Endodermal cell (in vitro differentiated cells): ENCODE results near the gene ADCY10. TPM values are rescaled to one million over a fixed set of nuclear protein-coding genes. Genes with fewer than 3 reads are reported as not detected.
A peak's percentile ranks its signal among the peaks of the same experiment; 100 is the strongest.

ENCODE experiments used
- DNase-seq: peaks from one replicate; pipeline ENCODE4 v3.0.0-alpha.2; 2017
- H3K27ac ChIP-seq: 2 replicates; pipeline ENCODE4 v1.5.1; 2013; ENCODE audit warnings: mild to moderate bottlenecking, low read depth, low read length, moderate library complexity
- H3K27me3 ChIP-seq: 2 replicates; pipeline ENCODE4 v1.6.1; 2013; ENCODE audit warnings: mild to moderate bottlenecking, low read length, moderate library complexity; ENCODE audit not compliant: insufficient read depth, control insufficient read depth, poor library complexity, severe bottlenecking
- H3K36me3 ChIP-seq: 2 replicates; pipeline ENCODE4 v1.7.0; 2013; ENCODE audit warnings: mild to moderate bottlenecking, low read length, moderate library complexity; ENCODE audit not compliant: control insufficient read depth, insufficient read depth
- H3K4me1 ChIP-seq: one replicate; pipeline ENCODE4 v1.7.0; 2013; ENCODE audit warnings: low read length; ENCODE audit not compliant: control insufficient read depth, insufficient read depth
- H3K4me3 ChIP-seq: 2 replicates; pipeline ENCODE4 v1.5.1; 2013; ENCODE audit warnings: mild to moderate bottlenecking, low read length, moderate library complexity
- H3K9ac ChIP-seq: 2 replicates; pipeline ENCODE4 v1.6.1; 2013; ENCODE audit warnings: mild to moderate bottlenecking, low read length, moderate library complexity; ENCODE audit not compliant: poor library complexity, severe bottlenecking; ENCODE audit errors: extremely low read depth
- H3K9me3 ChIP-seq: 2 replicates; pipeline ENCODE4 v1.6.1; 2013; ENCODE audit warnings: mild to moderate bottlenecking, low read length, moderate library complexity; ENCODE audit not compliant: control insufficient read depth
- H3K27ac Mint-ChIP-seq: 2 replicates; pipeline ENCODE4 v1.8.0; 2020; ENCODE audit warnings: mixed read lengths
- H3K27me3 Mint-ChIP-seq: 2 replicates; pipeline ENCODE4 v1.8.0; 2021; ENCODE audit warnings: mild to moderate bottlenecking, mixed read lengths; ENCODE audit not compliant: insufficient read depth
- H3K36me3 Mint-ChIP-seq: 2 replicates; pipeline ENCODE4 v1.8.0; 2020; ENCODE audit warnings: low read depth, mixed read lengths
- H3K4me1 Mint-ChIP-seq: 2 replicates; pipeline ENCODE4 v1.8.0; 2020; ENCODE audit warnings: mixed read lengths
- H3K4me3 Mint-ChIP-seq: 2 replicates; pipeline ENCODE4 v1.8.0; 2020; ENCODE audit warnings: mild to moderate bottlenecking, moderate library complexity, mixed read lengths
- H3K9me3 Mint-ChIP-seq: 2 replicates; pipeline ENCODE4 v1.8.0; 2020; ENCODE audit warnings: mild to moderate bottlenecking, mixed read lengths
- CTCF ChIP-seq: fragments of 200-600 bp; sonication (generic); conservative IDR thresholded peaks from 2 replicates; pipeline ENCODE4 v1.5.0; 2021; ENCODE audit warnings: antibody characterized with exemption, mild to moderate bottlenecking
- WGBS, 2 experiments: methylation state at CpG; one replicate each; pipeline versions ENCODE4 v1.1.5 to v1.1.7; 2013; ENCODE audit warnings: missing lambda C conversion rate in 2 of 2, mixed read lengths in 1 of 2; ENCODE audit not compliant: insufficient coverage in 1 of 2, insufficient read length in 1 of 2; 5-methylcytosine and 5-hydroxymethylcytosine counted together
- total RNA-seq, 2 donors: library from RNA; stranded (reverse); fragmentation: NEBNext Ultra II Directional in 1 of 2; extraction: Animal tissue kit (Norgen Biotek cat#: 25700) in 1 of 2; gene quantifications; 2 replicates in 1 of 2; 3 replicates in 1 of 2; pipeline ENCODE4 v1.2.1, GENCODE V29; 2021

ADCY10 gene
- total RNA-seq, 2 donors from 2014 or later, result 0.13 TPM; not detected in 1

DNA sequence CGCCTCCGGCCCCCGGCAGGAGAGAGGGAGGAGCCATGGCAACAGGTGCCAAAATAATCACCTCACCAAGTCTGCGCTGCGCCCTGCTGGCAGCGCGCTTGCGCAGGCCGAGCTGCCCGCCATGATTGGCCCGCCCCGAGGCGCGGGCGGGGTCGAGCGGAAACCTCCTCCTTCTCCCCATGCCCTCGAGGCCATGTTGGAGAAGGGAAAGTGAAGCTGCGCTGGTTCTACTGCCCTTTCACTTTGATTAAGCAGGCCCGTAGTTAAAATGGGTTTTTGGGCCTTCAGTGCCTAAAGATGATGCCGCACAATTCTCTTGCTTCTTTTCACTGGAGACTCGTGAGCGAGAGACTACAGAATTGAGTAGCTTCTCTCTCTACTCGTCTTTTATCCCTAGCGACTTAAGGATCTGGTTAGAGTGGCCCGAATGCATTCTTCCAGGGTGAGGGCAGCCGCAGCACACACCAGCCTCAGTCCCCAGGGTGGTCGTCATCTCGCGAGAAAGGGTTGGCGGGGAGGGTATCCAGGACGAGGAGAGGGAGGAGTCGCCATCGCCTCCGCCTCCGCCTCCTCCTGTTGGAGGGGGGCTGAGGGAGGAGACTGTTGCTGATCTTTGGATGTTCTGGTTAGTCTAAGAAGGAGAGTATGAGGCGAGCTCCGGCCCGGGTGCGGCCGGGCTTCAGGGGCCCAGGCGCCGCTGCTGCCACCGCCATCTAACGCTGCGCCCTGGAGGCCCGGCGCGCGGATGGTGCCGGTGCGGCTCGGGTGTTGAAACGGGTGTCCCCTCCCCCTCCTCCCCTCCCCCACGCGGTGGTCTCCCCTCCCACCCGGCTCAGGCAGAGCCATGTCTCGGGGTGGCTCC lies 22.4 kb upstream of the ADCY10 start, which contains the start of gene DCAF6:
DCAF6 (plus strand) TSS at position 616 of the 862 bp plus-strand sequence; CDS start at position 845, 229 bp downstream.
- Histone ChIP-seq H3K36me3 (peaks cover 3% of the 10 kb centered on the region), H3K9ac (peak within 1 kb of the TSS; percentile 93), H3K27ac (peak within 1 kb of the TSS; percentile 99), H3K4me1 (no peaks in the 10 kb centered on the region), H3K27me3 (no peaks in the 10 kb centered on the region), H3K9me3 (no peaks in the 10 kb centered on the region), H3K4me3 (peak within 1 kb of the TSS; percentile 94)
- DNase-seq, result peak; percentile 98
- Mint-ChIP-seq H3K9me3 (no peaks in the 10 kb centered on the region), H3K27me3 (no peaks in the 10 kb centered on the region), H3K36me3 (no peaks in the 10 kb centered on the region), H3K4me3 (peak within 1 kb of the TSS; percentile 96), H3K4me1 (peaks cover 26% of the 10 kb centered on the region), H3K27ac (peak within 1 kb of the TSS; percentile 100)
- TF ChIP-seq CTCF, result no peak
- 0% methylated on average over 10 to 58 of the region's 58 CpGs for whole genome bisulfite sequencing, 2 experiments

GRCh38 chr1:167935216-167936067 lies 21.5 kb upstream of the ADCY10 start:
- H3K36me3 Mint-ChIP-seq, result no peaks in the 10 kb centered on the region
- Histone ChIP-seq H3K27me3 (no peaks in the 10 kb centered on the region), H3K9me3 (no peaks in the 10 kb centered on the region), H3K4me3 (peak overlapping the region; percentile 94), H3K4me1 (no peaks in the 10 kb centered on the region), H3K36me3 (peaks cover 3% of the 10 kb centered on the region), H3K9ac (peak overlapping the region; percentile 93), H3K27ac (peak overlapping the region; percentile 99)
- peak overlapping the region; percentile 96 for H3K4me3 Mint-ChIP-seq
- peak; percentile 76 for DNase-seq
- no peak for TF ChIP-seq CTCF
- no peaks in the 10 kb centered on the region for H3K27me3 Mint-ChIP-seq
- no peaks in the 10 kb centered on the region for H3K9me3 Mint-ChIP-seq
- WGBS, 2 experiments, result 2% methylated on average over 24 to 45 of the region's 45 CpGs
- peak overlapping the region; percentile 92 for H3K27ac Mint-ChIP-seq
- H3K4me1 Mint-ChIP-seq, result peaks cover 26% of the 10 kb centered on the region

DNA sequence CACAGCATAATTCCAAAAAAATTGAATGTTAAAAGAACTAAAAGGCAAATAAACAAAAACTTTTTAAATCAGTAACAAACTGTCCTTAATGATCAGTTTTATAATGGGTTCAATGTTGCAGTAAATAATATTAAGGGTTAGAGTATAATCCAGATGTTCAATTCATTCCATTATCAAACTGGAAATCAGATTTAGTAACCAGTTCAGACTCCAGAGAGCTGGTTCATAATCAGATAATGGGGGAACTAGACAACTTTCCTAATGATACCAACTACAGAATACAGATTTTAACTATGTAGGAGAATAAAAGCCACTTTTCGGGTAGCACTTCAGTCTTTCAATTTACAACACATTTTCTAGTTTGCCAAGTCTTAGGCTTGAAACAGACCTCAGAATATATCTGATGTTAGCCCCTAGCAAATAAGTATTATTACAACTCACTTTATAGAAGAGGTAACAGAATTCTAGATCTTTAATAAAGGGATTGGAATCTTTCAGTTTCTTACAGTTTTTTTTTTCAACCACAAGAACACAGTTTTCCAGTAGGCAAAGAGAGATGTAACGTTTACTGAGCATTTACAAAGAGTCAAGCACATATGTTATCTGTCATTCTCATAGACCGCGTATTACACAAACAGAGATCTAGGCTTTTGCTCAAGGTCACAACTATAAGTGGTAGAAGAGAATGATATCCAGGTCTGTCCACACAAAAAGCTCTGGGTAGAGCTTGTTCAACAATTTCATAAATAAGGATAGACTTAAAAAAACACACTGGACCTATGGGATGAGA lies 20.7 kb upstream of the ADCY10 start:
- TF ChIP-seq CTCF, result no peak
- DNase-seq, result no peak
- peak overlapping the region; percentile 96 for H3K4me3 Mint-ChIP-seq
- H3K27me3 ChIP-seq, result no peaks in the 10 kb centered on the region
- H3K27me3 Mint-ChIP-seq, result no peaks in the 10 kb centered on the region
- peaks cover 28% of the 10 kb centered on the region for H3K4me1 Mint-ChIP-seq
- H3K4me1 ChIP-seq, result no peaks in the 10 kb centered on the region
- peak overlapping the region; percentile 94 for H3K4me3 ChIP-seq
- WGBS, 2 experiments, result 75 to 79% methylated on average over 3 to 4 of the region's 4 CpGs
- no peak overlapping the region for H3K27ac ChIP-seq
- no peaks in the 10 kb centered on the region for H3K9me3 ChIP-seq
- peak overlapping the region; percentile 93 for H3K9ac ChIP-seq
- no peaks in the 10 kb centered on the region for H3K36me3 Mint-ChIP-seq
- H3K9me3 Mint-ChIP-seq, result no peaks in the 10 kb centered on the region
- peak overlapping the region; percentile 92 for H3K27ac Mint-ChIP-seq
- no peaks in the 10 kb centered on the region for H3K36me3 ChIP-seq
